GM18505 (cell line): ENCODE results near the gene HLA-DOA.

ENCODE experiments used
- ATAC-seq: cut with Tn5 transposase; IDR thresholded peaks from one replicate; pipeline ENCODE4 v1.9.1; 2021; ENCODE audit not compliant: unreplicated experiment
- POLR2A ChIP-seq: IDR thresholded peaks from 4 replicates; pipeline ENCODE4 v1.6.1; 2011; ENCODE audit warnings: borderline replicate concordance; ENCODE audit not compliant: insufficient read depth, insufficient read length; ENCODE audit errors: extremely low read depth

HLA-DOA gene

DNA sequence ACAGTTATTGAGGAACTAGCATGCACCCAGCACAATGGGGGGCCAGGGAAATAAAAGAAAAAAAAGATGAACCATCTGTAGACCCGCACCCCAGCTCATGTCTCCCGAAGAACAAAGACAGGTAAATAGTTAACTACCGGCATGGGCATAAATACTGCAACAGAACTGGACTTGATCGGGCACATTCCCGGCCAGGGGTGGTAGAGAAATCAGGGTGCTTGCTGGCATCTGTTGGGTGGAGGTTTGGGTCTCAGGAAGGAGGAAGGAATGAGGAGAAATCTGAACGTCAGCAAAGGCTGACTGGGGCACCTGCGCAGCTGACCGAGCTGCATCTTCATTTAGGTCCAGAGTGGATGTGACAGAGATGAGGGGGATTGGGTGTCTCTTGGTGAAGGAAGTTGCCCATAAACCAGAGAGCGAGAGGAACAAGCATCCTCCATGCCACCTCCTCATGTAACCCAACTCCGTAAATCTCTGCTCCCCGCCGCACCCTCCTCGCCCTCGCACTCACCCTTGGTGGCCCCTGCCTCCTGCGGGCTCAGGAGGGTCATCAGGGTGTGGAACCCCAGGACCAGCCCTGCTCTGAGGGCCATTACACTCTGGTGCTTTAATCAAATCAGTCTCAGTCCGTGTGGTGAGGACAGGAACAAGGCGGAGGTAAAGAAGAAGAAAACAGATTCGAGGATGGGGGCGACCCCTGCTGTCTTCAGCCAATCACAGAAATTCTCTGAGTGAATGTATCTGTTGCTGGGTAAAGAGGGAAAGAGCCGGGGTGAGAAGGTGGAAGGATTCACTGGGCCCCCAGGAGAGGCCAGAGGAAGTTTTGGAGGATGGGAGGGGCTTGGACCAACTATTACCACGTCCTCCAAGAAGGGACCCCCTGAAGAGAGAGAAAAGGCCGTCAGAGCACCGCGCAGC, at the start of gene HLA-DOA:
TSS of gene HLA-DOA (minus strand) at position 648 of the 918 bp plus-strand sequence.
- ATAC-seq, result peak; percentile 72

DNA sequence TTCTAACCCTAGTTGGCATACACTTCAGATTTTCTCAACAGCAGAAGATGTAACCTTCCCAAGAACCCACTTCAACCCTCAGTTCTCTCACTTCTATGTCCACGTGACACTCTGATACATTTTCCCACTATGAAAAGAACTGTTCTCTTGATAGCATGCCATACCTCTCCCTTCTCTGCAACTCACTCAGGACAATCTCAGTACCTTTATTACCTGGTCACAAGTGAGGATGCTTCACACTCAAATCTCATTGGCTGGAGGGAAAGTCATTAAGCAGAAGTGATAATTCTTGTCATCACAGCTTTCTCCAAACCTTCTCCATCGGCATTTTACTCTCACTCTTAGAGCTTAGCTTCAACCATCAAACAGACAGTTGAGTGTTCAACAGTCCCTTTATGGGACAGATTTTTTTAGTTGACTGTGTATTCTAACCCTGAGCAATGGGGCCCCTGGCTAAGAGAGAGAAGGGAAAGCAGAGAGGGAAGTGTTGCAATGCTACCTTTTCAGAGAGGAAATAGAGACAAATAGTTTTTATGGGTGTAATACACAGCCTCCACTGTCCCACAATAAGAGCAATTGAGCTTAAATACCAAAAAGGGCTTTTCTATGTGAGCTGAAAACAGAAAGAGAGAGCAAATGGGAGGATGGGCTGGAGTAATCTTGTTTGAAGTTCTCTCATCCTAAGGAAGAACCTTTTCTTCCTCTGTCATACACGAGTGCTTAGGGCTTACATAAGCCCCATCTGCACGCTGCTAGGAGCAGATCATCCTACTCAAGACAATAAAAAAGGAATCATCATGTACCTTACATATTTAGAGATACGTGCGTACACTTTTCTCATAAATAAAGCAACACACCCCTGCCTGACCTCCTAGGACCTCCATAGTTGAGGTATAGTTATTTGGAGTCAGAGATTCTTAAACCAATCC, 48.1 kb upstream of the HLA-DOA start:
- TF ChIP-seq POLR2A, result peak; percentile 30
- no peak for ATAC-seq

More for the DNA sequence above, at the start of gene HLA-DOA:
- peak; percentile 98 for TF ChIP-seq POLR2A

DNA sequence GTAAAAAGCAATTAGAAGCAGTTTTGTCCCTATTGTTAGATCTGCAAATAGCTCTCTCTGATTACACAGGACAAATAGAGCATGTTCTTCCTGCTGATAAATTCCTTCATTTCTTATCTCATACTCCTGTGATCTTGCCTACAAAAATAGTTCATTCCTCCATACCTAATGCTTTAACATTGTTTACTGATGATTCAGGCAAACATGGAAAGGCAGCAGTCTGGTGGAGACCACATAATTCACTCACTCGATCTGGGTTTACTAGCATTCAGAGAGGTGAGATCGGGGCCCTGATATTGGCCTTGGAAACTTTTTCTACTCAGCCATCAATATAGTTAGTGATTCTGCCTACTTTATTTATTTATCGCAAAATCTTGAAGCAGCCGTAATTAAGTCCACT, 43.8 kb upstream of the HLA-DOA start:
- no peak for TF ChIP-seq POLR2A
- no peak for ATAC-seq

DNA sequence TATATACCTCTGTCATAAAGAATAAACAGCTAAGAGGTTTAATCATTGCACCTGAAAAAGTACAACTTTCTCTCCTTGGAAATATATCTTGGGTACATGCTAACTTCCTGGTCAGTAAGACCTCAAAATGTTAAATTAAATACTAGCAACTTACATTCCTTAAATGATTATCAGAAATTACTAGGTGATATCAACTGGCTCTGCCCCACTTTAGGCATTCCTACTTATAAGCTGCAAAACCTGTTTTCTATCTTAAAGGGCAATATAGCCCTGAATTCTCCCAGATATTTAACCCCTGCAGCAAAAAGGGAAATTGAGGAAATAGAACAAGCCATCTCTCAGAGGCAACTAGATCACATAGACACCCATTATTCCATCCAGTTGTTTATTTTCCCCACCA, 43.2 kb upstream of the HLA-DOA start:
- no peak for ATAC-seq
- TF ChIP-seq POLR2A, result no peak

- no peak for ATAC-seq
- TF ChIP-seq POLR2A, result no peak
Measured at GRCh38 chr6:33050014-33050810, 40.8 kb upstream of the HLA-DOA start.

DNA sequence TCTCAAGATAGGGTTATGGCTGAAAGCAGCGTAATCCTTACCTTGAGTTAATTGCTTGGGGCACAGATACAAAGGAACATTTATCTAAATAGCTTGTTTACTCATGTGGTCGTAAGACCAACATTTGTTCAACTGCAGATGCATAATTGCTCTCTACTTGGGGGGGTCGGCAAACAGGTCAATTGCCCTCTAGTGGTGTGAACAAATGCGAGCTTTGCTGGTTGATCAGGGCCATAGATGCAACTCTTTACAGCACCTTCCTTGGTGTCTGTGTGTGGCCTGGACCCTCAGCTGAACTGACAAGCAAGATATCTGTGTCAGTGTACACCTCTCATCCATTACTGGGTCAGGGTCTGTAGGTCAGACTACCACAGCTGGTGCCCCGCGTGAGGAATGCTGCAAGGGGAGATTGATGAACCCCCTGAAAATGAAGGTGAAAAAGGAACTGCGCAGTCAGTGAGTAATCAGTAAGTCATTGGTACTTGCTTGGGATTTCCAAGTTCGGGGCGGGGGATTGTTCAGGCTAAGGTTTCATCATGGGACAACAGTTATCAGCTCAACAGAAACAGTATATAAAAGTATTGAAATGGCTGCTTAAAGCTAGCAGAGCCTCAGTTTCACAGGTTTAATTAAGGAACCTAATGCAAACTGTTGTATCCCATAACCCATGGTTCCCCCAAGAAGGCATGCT, 40.1 kb upstream of the HLA-DOA start:
- no peak for ATAC-seq
- TF ChIP-seq POLR2A, result no peak

- no peak for ATAC-seq
- no peak for TF ChIP-seq POLR2A
Measured at GRCh38 chr6:33040157-33040556, 30.8 kb upstream of the HLA-DOA start.

DNA sequence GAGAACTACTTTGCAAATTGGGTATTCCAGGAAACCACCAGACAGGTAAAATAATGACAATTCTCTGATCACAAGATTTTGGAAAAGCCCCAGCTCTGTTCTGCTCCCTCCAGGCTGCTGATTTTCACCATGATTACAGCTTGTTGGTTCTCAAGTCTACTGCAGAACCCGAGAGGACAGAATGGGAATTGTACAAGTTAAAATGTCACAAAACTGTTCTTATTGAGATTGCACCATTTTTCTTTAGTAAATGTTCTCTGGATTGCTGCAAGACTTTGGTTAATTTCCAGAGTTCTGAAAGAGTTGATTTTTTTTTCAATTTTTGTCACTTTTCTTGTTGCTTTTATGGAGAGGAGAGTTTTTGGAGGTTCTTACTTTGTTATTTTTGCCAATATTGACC, 27.1 kb upstream of the HLA-DOA start:
- no peak for TF ChIP-seq POLR2A
- ATAC-seq, result no peak

DNA sequence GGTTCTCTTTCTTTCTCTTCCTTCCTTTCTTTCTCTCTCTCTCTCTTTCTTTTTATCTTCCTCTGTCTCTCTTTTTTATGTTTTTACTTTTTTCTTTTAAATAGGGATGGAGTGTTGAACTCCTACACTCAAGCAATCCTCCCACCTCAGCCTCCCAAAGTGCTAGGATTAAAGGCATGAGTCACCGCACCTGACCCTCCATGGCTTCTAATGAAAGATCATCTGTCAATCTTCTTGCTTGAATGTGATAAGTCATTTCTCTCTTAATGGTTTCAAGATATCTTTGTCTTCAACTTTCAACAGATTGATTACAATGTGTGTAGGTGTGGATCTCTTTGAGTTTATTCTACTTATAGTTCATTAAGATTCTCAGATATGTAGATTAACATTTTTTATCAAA, 25.2 kb upstream of the HLA-DOA start:
- TF ChIP-seq POLR2A, result no peak
- no peak for ATAC-seq

DNA sequence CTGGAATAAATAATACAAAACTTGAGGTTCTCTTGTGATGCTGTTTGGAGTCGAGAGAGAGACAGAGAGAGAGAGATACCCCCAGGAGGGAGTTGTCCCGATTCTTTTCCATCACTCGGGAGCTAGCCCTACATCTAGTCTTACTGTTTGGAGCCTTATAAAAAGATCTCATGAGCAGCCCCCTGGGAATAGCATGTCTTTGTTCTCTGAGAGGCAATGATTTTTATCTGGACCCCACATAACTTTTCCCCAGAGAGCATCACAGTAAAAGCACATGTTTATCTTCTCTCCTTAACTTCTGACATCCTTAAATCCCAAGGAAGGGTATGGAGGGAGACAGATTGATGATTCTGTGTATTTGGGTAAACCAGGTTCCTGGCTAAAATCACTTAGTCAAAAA, 20.9 kb upstream of the HLA-DOA start:
- ATAC-seq, result no peak

DNA sequence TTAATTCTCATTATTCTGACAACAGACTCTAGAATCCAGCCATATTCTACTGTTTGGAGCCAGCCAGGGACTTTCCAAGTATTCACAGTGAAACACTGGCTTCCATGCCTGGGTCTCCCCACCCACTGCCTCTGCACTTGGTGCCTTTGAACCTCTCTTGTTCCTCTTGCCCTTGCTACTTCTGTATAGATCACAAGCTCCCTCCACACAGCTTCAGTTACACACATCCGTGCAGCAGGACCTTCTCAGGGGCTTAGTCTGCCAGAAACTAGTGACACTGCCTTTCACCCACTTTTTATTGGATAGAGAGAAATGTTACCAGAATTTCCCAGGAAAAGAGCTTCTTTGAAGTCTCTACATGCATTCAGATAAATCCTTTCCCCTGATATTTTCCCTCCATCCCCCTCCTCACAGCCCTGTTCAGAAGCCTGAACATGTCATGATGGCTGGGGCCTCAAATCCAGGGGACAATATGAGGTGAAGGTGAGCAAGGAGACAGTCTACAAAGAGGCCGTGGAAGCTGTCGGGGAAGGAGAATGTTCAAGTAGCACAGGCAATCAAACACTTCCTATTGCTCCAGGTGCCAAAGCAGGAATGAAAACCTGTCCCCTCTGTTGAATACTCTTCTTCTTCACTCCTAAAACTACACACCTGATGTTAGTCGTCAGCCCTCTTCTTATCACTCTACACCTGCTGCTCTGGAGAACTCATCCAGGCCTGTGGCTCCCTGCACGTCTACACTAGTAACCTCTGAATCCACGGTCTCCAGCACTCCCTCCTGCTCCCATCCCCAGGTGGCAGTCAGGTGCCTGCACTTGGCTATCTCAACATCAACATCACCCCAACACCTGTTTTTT, 20.2 kb upstream of the HLA-DOA start:
- peak; percentile 65 for ATAC-seq
- TF ChIP-seq POLR2A, result peak; percentile 82

More for the DNA sequence above, 20.9 kb upstream of the HLA-DOA start:
- TF ChIP-seq POLR2A, result no peak

- ATAC-seq, result no peak
- TF ChIP-seq POLR2A, result peak; percentile 34
Measured at GRCh38 chr6:33028220-33028849, 18.9 kb upstream of the HLA-DOA start.

DNA sequence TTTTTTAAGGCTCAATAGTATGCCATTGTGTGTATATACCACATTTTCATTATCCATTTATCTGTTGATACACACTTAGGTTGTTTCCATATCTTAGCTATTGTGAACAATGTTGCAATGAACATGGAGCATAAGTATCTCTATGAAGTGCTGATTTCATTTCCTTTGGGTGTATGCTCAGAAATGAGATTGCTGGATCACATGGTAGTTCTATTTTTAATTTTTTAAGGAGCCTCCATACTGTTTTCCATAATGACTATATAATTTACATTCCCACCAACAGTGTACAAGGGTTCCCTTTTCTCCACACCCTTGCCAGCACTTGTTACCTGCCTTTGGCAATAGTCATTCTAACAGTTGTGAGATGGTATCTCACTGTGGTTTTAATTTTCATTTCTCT, 15.1 kb upstream of the HLA-DOA start:
- ATAC-seq, result no peak
- no peak for TF ChIP-seq POLR2A
